Activated CD8-positive, alpha-beta memory T cell treated with anti-CD3 and anti-CD28 coated beads, Interleukin-2, amount 10 ng/mL, durations not matched to agents 7 days and 5 days (primary cell): ENCODE results near the gene TRIM21. TPM values are rescaled to one million over a fixed set of nuclear protein-coding genes. Genes with fewer than 3 reads are reported as not detected.
"Not testable (repeated sequence)": the region's sequence is repeated elsewhere in the genome, so short reads cannot be mapped to it uniquely, and the experiment has no call there.

Source experiments
- ATAC-seq: fragments of 150-1000 bp; cut with Tn5 transposase; one replicate; pipeline ENCODE4 v1.10.0; 2021; ENCODE audit warnings: moderate library complexity
- CTCF ChIA-PET: fragments of 350-600 bp; sonication (Branson Sonifier 250); formaldehyde crosslinking; loops from one replicate; lab custom pipeline; 2021; ENCODE audit warnings: antibody characterized with exemption; lab: Charles Lee
- DNase-seq: peaks from one replicate; pipeline ENCODE4 v3.0.0-alpha.2; 2020
- H3K27ac Mint-ChIP-seq: one replicate; pipeline ENCODE4 v1.8.0; 2021; ENCODE audit warnings: mild to moderate bottlenecking, mixed read lengths
- H3K27me3 Mint-ChIP-seq: one replicate; pipeline ENCODE4 v1.8.0; 2021; ENCODE audit warnings: mixed read lengths
- H3K36me3 Mint-ChIP-seq: one replicate; pipeline ENCODE4 v1.8.0; 2021; ENCODE audit warnings: mild to moderate bottlenecking, mixed read lengths
- H3K4me1 Mint-ChIP-seq: one replicate; pipeline ENCODE4 v1.8.0; 2021; ENCODE audit warnings: mixed read lengths
- H3K4me3 Mint-ChIP-seq: one replicate; pipeline ENCODE4 v1.8.0; 2021; ENCODE audit warnings: mild to moderate bottlenecking, moderate library complexity, mixed read lengths
- H3K9me3 Mint-ChIP-seq: one replicate; pipeline ENCODE4 v1.8.0; 2022; ENCODE audit warnings: low read depth, mixed read lengths
- total RNA-seq, 2 experiments: library from RNA; stranded (reverse); gene quantifications; one replicate each; pipeline ENCODE4 v1.2.3, GENCODE V29; 2021

The TRIM21 gene
- total RNA-seq, result 10 to 100 TPM; 56.0 to 68.7 TPM

DNA sequence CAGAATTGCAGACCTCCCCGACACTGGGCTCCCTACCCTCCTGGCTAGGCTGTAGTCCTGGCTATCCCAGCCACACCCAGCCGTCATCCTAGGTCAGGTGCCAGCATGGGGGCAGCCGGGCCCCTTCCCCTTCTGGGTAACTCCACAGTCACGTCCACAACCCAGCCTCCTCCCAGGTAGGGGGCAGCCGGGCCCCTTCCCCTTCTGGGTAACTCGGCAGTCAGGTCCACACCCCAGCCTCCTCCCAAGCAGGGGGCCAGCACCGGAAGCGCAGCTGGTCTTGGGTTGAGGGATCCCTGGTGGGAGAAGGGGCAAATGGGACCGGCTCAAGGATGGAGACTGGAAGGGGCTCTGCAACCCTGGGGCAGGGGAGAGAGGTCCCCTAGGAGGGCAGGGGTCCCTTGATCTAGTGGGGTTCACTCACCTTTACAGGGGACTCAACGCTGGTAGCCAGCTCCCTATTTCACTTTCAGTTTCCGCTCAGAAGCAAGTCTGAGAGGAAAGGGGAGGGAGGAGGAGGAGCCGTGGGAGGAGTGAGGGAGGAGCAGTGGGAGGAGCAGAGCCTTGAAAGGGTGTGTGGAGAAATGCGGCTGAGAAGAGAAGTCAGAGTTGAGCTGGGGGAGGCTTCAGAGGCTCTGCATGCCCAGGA lies at the start of gene TRIM21:
Gene TRIM21, minus strand, starts transcription at position 494 of the 649 bp plus-strand sequence. CDS start 3,293 bp downstream, outside the sequence.
- peak within 1 kb of the TSS; percentile 91 for H3K27ac Mint-ChIP-seq
- H3K27me3 Mint-ChIP-seq, result peaks cover 4% of the 10 kb centered on the region
- DNase-seq (peak; percentile 95), ATAC-seq (peak; percentile 99)
- H3K36me3 Mint-ChIP-seq, result peaks cover 46% of the 10 kb centered on the region
- CTCF ChIA-PET, result interaction anchor here (0.6 to 2.1 kb wide), 3 partner anchors 20 to 571 kb away, joined by 3 to 5 read pairs (median 4); no protein-coding TSS in a partner anchor
- peak within 1 kb of the TSS; percentile 82 for H3K4me3 Mint-ChIP-seq
- peaks cover 40% of the 10 kb centered on the region for H3K4me1 Mint-ChIP-seq
- peaks cover 3% of the 10 kb centered on the region for H3K9me3 Mint-ChIP-seq

GRCh38 chr11:4441515-4441914 lies 48.0 kb upstream of the TRIM21 start:
- H3K36me3 Mint-ChIP-seq, result no peaks in the 10 kb centered on the region
- H3K27me3 Mint-ChIP-seq, result peaks cover 10% of the 10 kb centered on the region
- H3K4me1 Mint-ChIP-seq, result no peaks in the 10 kb centered on the region
- CTCF ChIA-PET, result no interaction called here
- no peak overlapping the region for H3K4me3 Mint-ChIP-seq
- DNase-seq, result no peak
- no peak for ATAC-seq
- H3K9me3 Mint-ChIP-seq, result no peaks in the 10 kb centered on the region
- no peak overlapping the region for H3K27ac Mint-ChIP-seq

- ATAC-seq (no peak), DNase-seq (no peak)
- Mint-ChIP-seq H3K27ac (no peak overlapping the region), H3K9me3 (no peaks in the 10 kb centered on the region), H3K4me1 (no peaks in the 10 kb centered on the region), H3K36me3 (no peaks in the 10 kb centered on the region), H3K4me3 (no peak overlapping the region), H3K27me3 (peaks cover 19% of the 10 kb centered on the region)
- CTCF ChIA-PET, result no interaction called here
Observed at GRCh38 chr11:4436411-4436810, 42.9 kb upstream of the TRIM21 start.

- no peaks in the 10 kb centered on the region for H3K36me3 Mint-ChIP-seq
- no peak for DNase-seq
- no peaks in the 10 kb centered on the region for H3K4me1 Mint-ChIP-seq
- no peak overlapping the region for H3K4me3 Mint-ChIP-seq
- no peak overlapping the region for H3K27ac Mint-ChIP-seq
- peaks cover 20% of the 10 kb centered on the region for H3K27me3 Mint-ChIP-seq
- CTCF ChIA-PET, result no interaction called here
- H3K9me3 Mint-ChIP-seq, result no peaks in the 10 kb centered on the region
- no peak for ATAC-seq
Observed at GRCh38 chr11:4433856-4434255, 40.4 kb upstream of the TRIM21 start.

DNA sequence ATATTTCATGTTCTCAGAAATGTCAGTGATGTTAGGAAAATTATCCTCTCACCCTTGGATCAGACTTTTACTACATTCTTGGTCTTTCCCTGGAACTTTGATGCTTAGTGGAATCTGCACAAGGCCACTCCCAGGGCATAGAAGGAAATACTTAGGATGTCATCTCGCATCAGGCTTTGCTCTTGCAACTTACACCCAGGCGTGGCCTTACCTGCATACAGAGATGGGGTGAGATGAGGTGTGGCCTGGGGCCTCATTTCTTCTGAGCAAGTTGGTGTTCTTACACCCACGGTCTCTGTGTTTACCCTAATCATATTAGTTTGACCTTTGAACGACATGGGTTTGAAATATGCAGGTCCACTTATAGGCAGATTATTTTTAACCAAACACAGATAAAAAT lies 36.5 kb upstream of the TRIM21 start:
- no peaks in the 10 kb centered on the region for H3K4me1 Mint-ChIP-seq
- no peaks in the 10 kb centered on the region for H3K36me3 Mint-ChIP-seq
- CTCF ChIA-PET, result no interaction called here
- DNase-seq, result no peak
- peaks cover 19% of the 10 kb centered on the region for H3K27me3 Mint-ChIP-seq
- H3K9me3 Mint-ChIP-seq, result no peaks in the 10 kb centered on the region
- H3K4me3 Mint-ChIP-seq, result no peak overlapping the region
- no peak for ATAC-seq
- H3K27ac Mint-ChIP-seq, result no peak overlapping the region

DNA sequence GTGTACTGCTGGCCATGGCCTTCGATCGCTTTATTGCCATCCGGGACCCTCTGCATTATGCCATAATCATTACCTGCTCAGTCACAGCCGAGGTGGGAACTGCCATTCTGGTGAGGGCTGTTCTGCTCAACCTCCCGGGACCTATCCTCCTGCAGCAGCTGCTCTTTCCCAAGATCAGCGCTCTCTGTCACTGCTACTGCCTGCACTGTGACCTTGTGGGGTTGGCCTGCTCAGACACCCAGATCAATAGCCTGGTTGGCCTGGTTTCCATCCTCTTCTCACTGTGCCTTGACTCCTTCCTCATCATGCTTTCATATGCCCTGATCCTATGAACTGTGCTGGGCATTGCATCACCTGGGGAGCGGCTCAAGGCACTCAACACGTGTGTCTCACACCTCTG lies 24.9 kb upstream of the TRIM21 start:
- Mint-ChIP-seq H3K36me3 (no peaks in the 10 kb centered on the region), H3K9me3 (no peaks in the 10 kb centered on the region), H3K4me1 (no peaks in the 10 kb centered on the region), H3K27ac (no peak overlapping the region), H3K27me3 (peaks cover 2% of the 10 kb centered on the region), H3K4me3 (no peak overlapping the region)
- DNase-seq (no peak), ATAC-seq (no peak)
- CTCF ChIA-PET, result no interaction called here

DNA sequence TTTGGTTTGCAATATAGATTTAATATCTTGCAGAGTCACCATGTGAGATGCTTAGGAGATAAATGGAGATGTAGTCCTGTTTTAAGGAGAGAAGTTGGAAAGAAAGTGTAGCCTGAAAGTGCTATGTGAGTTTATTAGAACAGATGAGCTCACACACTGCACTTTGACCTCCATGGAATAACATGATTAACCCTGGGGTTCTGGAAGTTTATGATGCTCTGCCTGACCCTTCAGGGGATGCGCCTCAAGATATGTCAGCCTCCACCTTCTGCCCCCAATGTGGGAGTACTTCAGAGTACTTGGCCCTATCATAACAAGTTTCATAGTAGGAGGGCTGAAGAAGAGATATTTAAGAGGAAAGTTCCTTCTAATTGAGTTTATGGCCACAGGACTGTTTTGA lies 23.3 kb upstream of the TRIM21 start:
- CTCF ChIA-PET, result no interaction called here
- Mint-ChIP-seq H3K9me3 (no peaks in the 10 kb centered on the region), H3K36me3 (no peaks in the 10 kb centered on the region), H3K27ac (no peak overlapping the region), H3K4me1 (no peaks in the 10 kb centered on the region), H3K4me3 (no peak overlapping the region), H3K27me3 (peaks cover 2% of the 10 kb centered on the region)
- ATAC-seq (no peak), DNase-seq (no peak)

- no peak for DNase-seq
- Mint-ChIP-seq H3K4me1 (no peaks in the 10 kb centered on the region), H3K36me3 (no peaks in the 10 kb centered on the region), H3K9me3 (no peaks in the 10 kb centered on the region), H3K4me3 (no peak overlapping the region), H3K27me3 (peaks cover 2% of the 10 kb centered on the region), H3K27ac (no peak overlapping the region)
- CTCF ChIA-PET, result no interaction called here
- ATAC-seq, result no peak
Observed at GRCh38 chr11:4416306-4416705, 22.8 kb upstream of the TRIM21 start.

- ATAC-seq, H3K36me3 Mint-ChIP-seq, CTCF ChIA-PET, H3K9me3 Mint-ChIP-seq, H3K4me1 Mint-ChIP-seq, H3K4me3 Mint-ChIP-seq, H3K27ac Mint-ChIP-seq, DNase-seq: not testable (repeated sequence)
- peaks cover 32% of the 10 kb centered on the region for H3K27me3 Mint-ChIP-seq
Observed at GRCh38 chr11:4406206-4406605, 12.7 kb upstream of the TRIM21 start.

GRCh38 chr11:4393858-4394223 lies 339 bp upstream of the TRIM21 start:
- CTCF ChIA-PET, result interaction anchor here (0.6 to 2.1 kb wide), 3 partner anchors 20 to 571 kb away, joined by 3 to 5 read pairs (median 4); no protein-coding TSS in a partner anchor
- peak overlapping the region; percentile 82 for H3K4me3 Mint-ChIP-seq
- peaks cover 43% of the 10 kb centered on the region for H3K36me3 Mint-ChIP-seq
- H3K27ac Mint-ChIP-seq, result peak overlapping the region; percentile 91
- peaks cover 5% of the 10 kb centered on the region for H3K27me3 Mint-ChIP-seq
- DNase-seq (no peak), ATAC-seq (peak; percentile 7)
- H3K9me3 Mint-ChIP-seq, result peaks cover 5% of the 10 kb centered on the region
- H3K4me1 Mint-ChIP-seq, result peaks cover 40% of the 10 kb centered on the region

DNA sequence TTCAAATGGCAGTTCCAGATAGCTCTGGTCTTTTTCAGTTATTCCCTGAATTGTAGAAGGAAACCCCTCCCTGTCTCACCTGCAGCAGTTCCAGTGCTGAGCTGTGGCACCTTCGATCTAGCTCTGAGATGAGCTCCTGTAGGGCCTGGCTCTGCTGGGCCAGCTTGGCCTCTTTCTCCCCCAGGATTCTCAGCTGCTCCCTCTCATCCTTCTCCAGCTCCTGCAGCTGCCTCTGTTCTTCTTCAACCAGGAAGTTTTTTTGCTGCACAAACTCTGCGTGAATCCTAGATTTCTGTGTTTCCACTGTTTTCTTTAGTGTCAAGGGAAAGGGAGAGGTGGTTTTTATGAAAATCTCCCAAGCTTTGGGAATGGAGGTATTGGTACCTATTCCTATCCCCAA lies 5.3 kb downstream of the TRIM21 start:
- peaks cover 28% of the 10 kb centered on the region for H3K4me1 Mint-ChIP-seq
- CTCF ChIA-PET, result no interaction called here
- no peak overlapping the region for H3K27ac Mint-ChIP-seq
- no peaks in the 10 kb centered on the region for H3K9me3 Mint-ChIP-seq
- no peak for ATAC-seq
- H3K27me3 Mint-ChIP-seq, result no peaks in the 10 kb centered on the region
- H3K36me3 Mint-ChIP-seq, result peaks cover 87% of the 10 kb centered on the region
- DNase-seq, result no peak
- no peak overlapping the region for H3K4me3 Mint-ChIP-seq

DNA sequence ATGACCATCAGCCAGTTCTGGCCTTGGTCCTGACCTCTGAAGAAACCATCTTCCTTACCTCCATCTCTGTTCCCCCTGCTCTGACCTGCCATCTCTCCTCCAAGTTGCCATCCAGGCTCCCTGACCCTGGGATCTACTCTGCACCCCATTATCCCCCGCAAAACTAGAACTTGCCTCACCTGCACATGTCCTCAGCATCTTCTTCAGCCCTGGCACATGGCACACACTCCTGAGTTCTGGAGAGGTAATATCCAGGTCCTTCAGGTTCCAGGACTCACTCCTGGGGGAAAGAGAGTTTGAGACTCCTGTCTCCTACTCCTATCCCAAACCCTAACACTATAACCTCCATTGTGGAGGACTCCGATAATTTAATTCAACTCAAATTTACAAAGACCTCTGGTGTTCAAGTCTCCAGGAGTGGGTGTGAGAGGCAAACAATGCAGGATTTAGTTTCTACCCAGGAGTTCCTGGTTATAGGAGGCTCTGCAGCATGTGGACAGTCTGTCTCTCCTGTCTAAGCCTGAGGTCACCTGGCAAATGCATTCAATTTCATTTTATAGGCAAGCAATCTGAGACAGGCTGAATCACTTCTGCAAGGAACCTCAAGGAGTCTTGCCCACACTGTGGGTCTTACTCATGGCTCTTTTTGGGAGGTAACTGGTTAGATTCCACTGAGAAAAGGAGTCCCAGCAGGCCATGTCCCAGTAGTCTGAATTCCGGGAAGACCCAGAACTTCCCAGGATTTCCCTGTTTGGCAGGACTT lies 7.3 kb downstream of the TRIM21 start:
- Mint-ChIP-seq H3K27ac (no peak overlapping the region), H3K4me3 (no peak overlapping the region), H3K27me3 (no peaks in the 10 kb centered on the region), H3K4me1 (peaks cover 13% of the 10 kb centered on the region), H3K36me3 (peaks cover 75% of the 10 kb centered on the region), H3K9me3 (no peaks in the 10 kb centered on the region)
- CTCF ChIA-PET, result interaction anchor here (0.9 kb wide), 1 partner anchor 199 kb away, joined by 3 read pairs; no protein-coding TSS in a partner anchor
- ATAC-seq (no peak), DNase-seq (no peak)

DNA sequence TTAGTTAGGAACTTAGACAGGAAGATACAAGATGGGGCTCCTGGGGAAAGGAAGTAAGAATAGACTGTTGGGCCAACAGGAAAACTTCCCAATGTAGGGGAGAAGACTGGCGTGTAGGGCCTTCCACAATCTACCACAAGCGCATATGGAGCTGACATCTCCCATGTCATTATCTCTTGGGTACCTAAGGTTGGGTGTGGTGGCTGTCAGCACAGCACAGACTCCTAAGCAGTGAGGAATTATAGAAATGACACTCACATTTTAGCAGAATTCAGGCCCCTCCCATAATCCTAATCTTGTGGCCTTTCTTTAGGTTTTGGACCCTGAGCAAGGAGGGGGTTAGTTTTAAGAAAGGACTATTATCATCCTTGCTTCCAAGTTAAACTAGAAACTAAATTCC lies 11.6 kb downstream of the TRIM21 start:
- Mint-ChIP-seq H3K4me1 (no peaks in the 10 kb centered on the region), H3K4me3 (no peak overlapping the region), H3K36me3 (peaks cover 39% of the 10 kb centered on the region), H3K27me3 (no peaks in the 10 kb centered on the region), H3K27ac (no peak overlapping the region), H3K9me3 (no peaks in the 10 kb centered on the region)
- DNase-seq, result no peak
- CTCF ChIA-PET, result no interaction called here
- ATAC-seq, result no peak
